Neural progenitor cell (in vitro differentiated cells): ENCODE results near the gene SLC6A12. TPM values are rescaled to one million over a fixed set of nuclear protein-coding genes. Genes with fewer than 3 reads are reported as not detected.
A peak's percentile ranks its signal among the peaks of the same experiment; 100 is the strongest.

Source experiments
- DNase-seq: peaks from one replicate; pipeline ENCODE4 v3.0.0-alpha.2; 2016; ENCODE audit warnings: low spot score
- H2AFZ ChIP-seq: fragments of 200-600 bp; sonication (generic); replicated peaks from 2 replicates; pipeline ENCODE4 v1.6.1; 2016; ENCODE audit warnings: antibody characterized with exemption
- H3F3A ChIP-seq: fragments of 200-600 bp; sonication (generic); 2 replicates; pipeline ENCODE4 v1.6.1; 2016; ENCODE audit warnings: antibody characterized with exemption, low read depth
- H3K27ac ChIP-seq: fragments of 200-600 bp; sonication (generic); 2 replicates; pipeline ENCODE4 v1.5.1; 2016; ENCODE audit warnings: mild to moderate bottlenecking
- H3K27me3 ChIP-seq: fragments of 200-600 bp; sonication (generic); 2 replicates; pipeline ENCODE4 v1.6.1; 2016; ENCODE audit warnings: mild to moderate bottlenecking, moderate library complexity
- H3K36me3 ChIP-seq: fragments of 200-600 bp; sonication (generic); 2 replicates; pipeline ENCODE4 v1.5.1; 2016
- H3K4me1 ChIP-seq: fragments of 200-600 bp; sonication (generic); 2 replicates; pipeline ENCODE4 v1.6.1; 2016; ENCODE audit warnings: mixed run types
- H3K4me2 ChIP-seq: fragments of 200-600 bp; sonication (generic); 2 replicates; pipeline ENCODE4 v1.6.1; 2016
- H3K4me3 ChIP-seq: fragments of 200-600 bp; sonication (generic); 2 replicates; pipeline ENCODE4 v1.5.1; 2016
- H3K79me2 ChIP-seq: fragments of 200-600 bp; sonication (generic); 2 replicates; pipeline ENCODE4 v1.6.1; 2016; ENCODE audit warnings: low read depth
- H3K9ac ChIP-seq: fragments of 200-600 bp; sonication (generic); 2 replicates; pipeline ENCODE4 v1.6.1; 2016
- H3K9me3 ChIP-seq: fragments of 200-600 bp; sonication (generic); 2 replicates; pipeline ENCODE4 v1.5.1; 2016; ENCODE audit warnings: low read depth
- H4K20me1 ChIP-seq: fragments of 200-600 bp; sonication (generic); 2 replicates; pipeline ENCODE4 v1.6.1; 2016; ENCODE audit warnings: low read depth
- H3K27ac Mint-ChIP-seq: 3 replicates; pipeline ENCODE4 v1.8.0; 2021; ENCODE audit warnings: mixed read lengths
- H3K27me3 Mint-ChIP-seq: 2 replicates; pipeline ENCODE4 v1.8.0; 2022; ENCODE audit warnings: low read depth, mild to moderate bottlenecking, inconsistent platforms, moderate library complexity, mixed read lengths; ENCODE audit not compliant: insufficient read depth
- H3K36me3 Mint-ChIP-seq: 3 replicates; pipeline ENCODE4 v1.8.0; 2021; ENCODE audit warnings: mixed read lengths
- H3K4me1 Mint-ChIP-seq: 3 replicates; pipeline ENCODE4 v1.8.0; 2021; ENCODE audit warnings: mixed read lengths
- H3K4me3 Mint-ChIP-seq: 3 replicates; pipeline ENCODE4 v1.8.0; 2021; ENCODE audit warnings: mild to moderate bottlenecking, moderate library complexity, mixed read lengths
- H3K9me3 Mint-ChIP-seq: 3 replicates; pipeline ENCODE4 v1.8.0; 2020; ENCODE audit warnings: mixed read lengths
- EZH2 ChIP-seq: fragments of 200-600 bp; sonication (generic); IDR thresholded peaks from 2 replicates; pipeline ENCODE4 v1.6.1; 2017; ENCODE audit warnings: antibody characterized with exemption, mild to moderate bottlenecking, moderate library complexity
- EZH2phosphoT487 ChIP-seq: fragments of 200-600 bp; sonication (generic); IDR thresholded peaks from 2 replicates; pipeline ENCODE4 v1.6.1; 2017; ENCODE audit warnings: antibody characterized with exemption
- total RNA-seq: library from RNA; depleted of rRNA; stranded (reverse); fragments of >200 nt; gene quantifications from 2 replicates; pipeline ENCODE4 v1.2.3, GENCODE V29; 2015; ENCODE audit warnings: low replicate concordance
- TF ChIP-seq, protein P1 (sequence below): fragments of 200-600 bp; sonication (generic); IDR thresholded peaks from 2 replicates; pipeline ENCODE4 v1.5.1; 2017; ENCODE audit warnings: antibody characterized with exemption, mild to moderate bottlenecking

SLC6A12 gene
- total RNA-seq, 1 donor from 2014 or later, result not detected

DNA sequence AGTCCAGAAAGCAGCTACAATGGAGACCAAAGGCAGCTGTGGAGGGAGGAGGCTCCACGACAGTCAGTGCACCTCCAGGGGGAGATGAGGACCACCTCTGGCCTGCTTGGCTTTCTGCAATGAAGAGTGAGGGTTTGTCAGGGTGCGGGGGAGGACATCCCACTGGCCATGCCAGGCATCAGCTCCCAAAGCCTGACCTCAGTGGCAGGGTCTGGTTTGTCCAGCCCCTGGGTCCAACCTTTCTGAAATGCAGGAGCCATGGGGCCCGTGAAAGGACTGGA, 35.2 kb downstream of the SLC6A12 start:
- Histone ChIP-seq H3K4me3 (no peak overlapping the region), H3K4me2 (no peak overlapping the region), H4K20me1 (no peaks in the 10 kb centered on the region), H3K79me2 (no peaks in the 10 kb centered on the region), H3K27me3 (no peaks in the 10 kb centered on the region), H3K9me3 (no peaks in the 10 kb centered on the region), H3K36me3 (no peaks in the 10 kb centered on the region), H3K9ac (no peak overlapping the region), H3K27ac (no peak overlapping the region), H3F3A (no peaks in the 10 kb centered on the region), H2AFZ (no peak overlapping the region), H3K4me1 (no peaks in the 10 kb centered on the region)
- Mint-ChIP-seq H3K27me3 (peaks cover 13% of the 10 kb centered on the region), H3K4me1 (peaks cover 14% of the 10 kb centered on the region), H3K36me3 (no peaks in the 10 kb centered on the region), H3K9me3 (no peaks in the 10 kb centered on the region), H3K4me3 (no peak overlapping the region), H3K27ac (no peak overlapping the region)
- TF ChIP-seq EZH2phosphoT487, result no peak
- TF ChIP-seq, protein P1, sequence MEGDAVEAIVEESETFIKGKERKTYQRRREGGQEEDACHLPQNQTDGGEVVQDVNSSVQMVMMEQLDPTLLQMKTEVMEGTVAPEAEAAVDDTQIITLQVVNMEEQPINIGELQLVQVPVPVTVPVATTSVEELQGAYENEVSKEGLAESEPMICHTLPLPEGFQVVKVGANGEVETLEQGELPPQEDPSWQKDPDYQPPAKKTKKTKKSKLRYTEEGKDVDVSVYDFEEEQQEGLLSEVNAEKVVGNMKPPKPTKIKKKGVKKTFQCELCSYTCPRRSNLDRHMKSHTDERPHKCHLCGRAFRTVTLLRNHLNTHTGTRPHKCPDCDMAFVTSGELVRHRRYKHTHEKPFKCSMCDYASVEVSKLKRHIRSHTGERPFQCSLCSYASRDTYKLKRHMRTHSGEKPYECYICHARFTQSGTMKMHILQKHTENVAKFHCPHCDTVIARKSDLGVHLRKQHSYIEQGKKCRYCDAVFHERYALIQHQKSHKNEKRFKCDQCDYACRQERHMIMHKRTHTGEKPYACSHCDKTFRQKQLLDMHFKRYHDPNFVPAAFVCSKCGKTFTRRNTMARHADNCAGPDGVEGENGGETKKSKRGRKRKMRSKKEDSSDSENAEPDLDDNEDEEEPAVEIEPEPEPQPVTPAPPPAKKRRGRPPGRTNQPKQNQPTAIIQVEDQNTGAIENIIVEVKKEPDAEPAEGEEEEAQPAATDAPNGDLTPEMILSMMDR, result no peak
- no peak for TF ChIP-seq EZH2
- DNase-seq, result no peak

DNA sequence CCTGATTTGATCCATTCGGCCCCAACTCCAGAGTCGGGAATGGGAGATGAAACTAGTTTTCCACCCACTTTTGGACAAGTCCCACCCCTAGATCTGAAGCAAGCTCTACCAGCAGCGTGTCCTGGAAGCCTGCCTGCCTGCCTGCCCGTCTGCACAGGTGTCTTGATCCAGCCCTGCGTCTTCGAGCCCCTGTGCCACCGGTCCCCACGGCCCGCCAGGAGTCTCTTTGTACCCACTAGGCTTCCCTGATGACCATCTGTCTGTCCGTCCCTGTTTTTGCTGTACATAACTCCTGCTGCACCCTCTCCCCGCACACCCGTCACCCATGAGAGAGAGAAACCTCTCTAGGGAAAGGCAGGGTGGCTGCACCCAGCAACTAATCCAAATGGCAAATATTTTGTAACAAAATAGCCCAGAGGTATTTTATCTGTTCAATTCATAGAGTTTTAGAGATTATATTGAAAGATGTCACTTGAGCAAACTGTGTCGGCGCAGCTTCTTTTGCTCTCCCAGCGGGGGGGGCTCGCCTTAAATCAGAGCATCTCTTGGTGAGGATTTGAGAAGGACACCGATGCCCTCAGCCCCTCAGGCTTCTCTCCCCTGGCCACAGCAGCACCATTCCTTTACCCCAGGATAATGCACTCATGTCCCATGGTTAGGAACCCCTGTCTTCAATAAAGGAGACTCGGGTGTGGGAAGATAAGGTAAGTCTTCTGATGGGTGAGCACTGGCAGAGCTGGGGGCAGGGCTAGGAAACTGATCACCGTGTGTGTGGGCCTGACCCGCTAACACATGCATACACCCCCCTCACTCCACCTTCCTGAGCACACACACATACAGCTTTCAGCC, 35.8 kb downstream of the SLC6A12 start:
- Mint-ChIP-seq H3K4me3 (peak overlapping the region; percentile 10), H3K36me3 (no peaks in the 10 kb centered on the region), H3K27ac (no peak overlapping the region), H3K4me1 (peaks cover 16% of the 10 kb centered on the region), H3K27me3 (peaks cover 17% of the 10 kb centered on the region), H3K9me3 (no peaks in the 10 kb centered on the region)
- no peak for TF ChIP-seq EZH2phosphoT487
- TF ChIP-seq, protein P1, result no peak
- no peak for TF ChIP-seq EZH2
- Histone ChIP-seq H3K4me3 (no peak overlapping the region), H3K4me1 (peaks cover 1% of the 10 kb centered on the region), H3K79me2 (no peaks in the 10 kb centered on the region), H3F3A (no peaks in the 10 kb centered on the region), H3K4me2 (no peak overlapping the region), H3K9me3 (no peaks in the 10 kb centered on the region), H3K27ac (no peak overlapping the region), H3K27me3 (no peaks in the 10 kb centered on the region), H3K9ac (no peak overlapping the region), H3K36me3 (no peaks in the 10 kb centered on the region), H4K20me1 (no peaks in the 10 kb centered on the region), H2AFZ (no peak overlapping the region)
- no peak for DNase-seq

DNA sequence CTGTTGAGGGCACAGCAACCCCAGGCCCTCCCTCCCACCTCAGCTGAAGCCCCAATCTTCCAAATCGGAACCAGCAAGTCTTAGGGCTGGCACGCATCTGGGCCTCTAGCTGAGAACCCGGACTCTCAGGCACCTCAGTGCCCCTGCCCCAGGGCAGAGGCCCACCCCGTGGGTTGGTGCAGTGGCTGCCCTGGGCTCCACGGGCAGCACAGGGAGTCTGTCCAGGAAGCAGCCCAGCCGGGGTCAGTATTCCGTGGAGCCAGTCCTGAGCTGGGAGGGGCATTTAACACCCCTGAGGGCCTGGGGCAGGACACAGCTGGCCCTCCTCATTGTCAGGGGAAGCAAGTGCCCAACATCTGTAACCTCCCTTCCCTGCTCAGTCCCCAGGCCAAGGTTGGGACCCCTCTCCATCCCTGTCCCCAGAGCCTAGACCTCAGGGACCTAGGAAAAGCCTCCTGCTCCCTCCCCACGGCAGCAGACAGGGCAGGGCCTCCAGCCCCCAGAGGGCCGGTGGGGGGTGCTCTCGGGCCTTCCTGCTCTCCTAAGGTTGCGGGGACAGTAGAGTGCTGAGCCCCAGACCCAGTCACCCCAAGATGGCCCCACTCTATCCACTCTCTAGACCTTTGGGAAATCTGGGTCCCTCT, 36.5 kb downstream of the SLC6A12 start:
- Histone ChIP-seq H3K4me1 (peaks cover 9% of the 10 kb centered on the region), H3K4me3 (no peak overlapping the region), H3K36me3 (no peaks in the 10 kb centered on the region), H3K4me2 (no peak overlapping the region), H4K20me1 (no peaks in the 10 kb centered on the region), H3K9me3 (no peaks in the 10 kb centered on the region), H3F3A (no peaks in the 10 kb centered on the region), H3K27ac (no peak overlapping the region), H3K79me2 (no peaks in the 10 kb centered on the region), H2AFZ (no peak overlapping the region), H3K27me3 (no peaks in the 10 kb centered on the region), H3K9ac (no peak overlapping the region)
- no peak for TF ChIP-seq EZH2phosphoT487
- no peak for TF ChIP-seq EZH2
- TF ChIP-seq, protein P1, result no peak
- Mint-ChIP-seq H3K27me3 (peaks cover 22% of the 10 kb centered on the region), H3K4me1 (peaks cover 20% of the 10 kb centered on the region), H3K4me3 (peak overlapping the region; percentile 10), H3K36me3 (no peaks in the 10 kb centered on the region), H3K9me3 (no peaks in the 10 kb centered on the region), H3K27ac (no peak overlapping the region)
- DNase-seq, result no peak
